Bronchial smooth muscle cell (primary cell): Measurements from ENCODE around the gene WHAMM. TPM values are rescaled to one million over a fixed set of nuclear protein-coding genes. Genes with fewer than 3 reads are reported as not detected.

Source experiments
- total RNA-seq: library from RNA; depleted of rRNA; stranded (reverse); fragments of >200 nt; gene quantifications from 2 replicates; pipeline ENCODE4 v1.2.1, GENCODE V29; 2014

The WHAMM gene, protein sequence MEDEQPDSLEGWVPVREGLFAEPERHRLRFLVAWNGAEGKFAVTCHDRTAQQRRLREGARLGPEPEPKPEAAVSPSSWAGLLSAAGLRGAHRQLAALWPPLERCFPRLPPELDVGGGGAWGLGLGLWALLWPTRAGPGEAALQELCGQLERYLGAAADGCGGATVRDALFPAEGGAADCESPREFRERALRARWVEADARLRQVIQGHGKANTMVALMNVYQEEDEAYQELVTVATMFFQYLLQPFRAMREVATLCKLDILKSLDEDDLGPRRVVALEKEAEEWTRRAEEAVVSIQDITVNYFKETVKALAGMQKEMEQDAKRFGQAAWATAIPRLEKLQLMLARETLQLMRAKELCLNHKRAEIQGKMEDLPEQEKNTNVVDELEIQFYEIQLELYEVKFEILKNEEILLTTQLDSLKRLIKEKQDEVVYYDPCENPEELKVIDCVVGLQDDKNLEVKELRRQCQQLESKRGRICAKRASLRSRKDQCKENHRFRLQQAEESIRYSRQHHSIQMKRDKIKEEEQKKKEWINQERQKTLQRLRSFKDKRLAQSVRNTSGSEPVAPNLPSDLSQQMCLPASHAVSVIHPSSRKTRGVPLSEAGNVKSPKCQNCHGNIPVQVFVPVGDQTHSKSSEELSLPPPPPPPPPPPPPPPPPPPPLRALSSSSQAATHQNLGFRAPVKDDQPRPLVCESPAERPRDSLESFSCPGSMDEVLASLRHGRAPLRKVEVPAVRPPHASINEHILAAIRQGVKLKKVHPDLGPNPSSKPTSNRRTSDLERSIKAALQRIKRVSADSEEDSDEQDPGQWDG
- total RNA-seq: 2.0 and 2.5 TPM in 2 replicates

DNA sequence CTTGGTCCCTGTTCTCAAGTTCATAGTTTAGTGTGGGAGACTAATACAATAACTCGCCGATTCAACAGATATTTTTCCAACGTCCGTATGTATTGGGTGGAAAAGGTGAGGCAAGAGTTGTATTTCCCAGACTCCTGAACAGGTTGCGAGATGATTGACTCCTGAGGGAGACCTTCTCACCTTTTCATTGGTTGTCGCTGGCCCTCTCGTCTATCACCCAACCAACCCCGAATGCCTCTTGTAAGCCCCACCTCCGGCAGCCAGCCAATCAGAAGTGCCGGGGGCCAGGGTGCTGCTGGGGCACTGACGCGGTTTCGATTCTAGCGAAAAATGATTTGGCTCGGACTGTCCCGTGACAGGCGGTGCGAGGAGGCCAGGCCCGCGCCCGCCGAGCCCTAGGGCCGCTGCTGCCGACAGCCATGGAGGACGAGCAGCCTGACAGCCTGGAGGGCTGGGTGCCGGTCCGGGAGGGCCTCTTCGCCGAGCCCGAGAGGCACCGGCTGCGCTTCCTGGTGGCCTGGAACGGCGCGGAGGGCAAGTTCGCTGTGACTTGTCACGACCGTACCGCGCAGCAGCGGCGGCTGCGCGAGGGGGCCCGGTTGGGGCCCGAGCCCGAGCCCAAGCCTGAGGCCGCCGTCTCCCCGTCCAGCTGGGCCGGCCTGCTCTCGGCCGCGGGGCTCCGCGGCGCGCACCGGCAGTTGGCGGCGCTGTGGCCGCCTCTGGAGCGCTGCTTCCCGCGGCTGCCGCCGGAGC, at the start of gene WHAMM:
Gene WHAMM (plus strand): TSS at position 321 of the 753 bp plus-strand sequence. CDS start 99 bp downstream, at position 420.

DNA sequence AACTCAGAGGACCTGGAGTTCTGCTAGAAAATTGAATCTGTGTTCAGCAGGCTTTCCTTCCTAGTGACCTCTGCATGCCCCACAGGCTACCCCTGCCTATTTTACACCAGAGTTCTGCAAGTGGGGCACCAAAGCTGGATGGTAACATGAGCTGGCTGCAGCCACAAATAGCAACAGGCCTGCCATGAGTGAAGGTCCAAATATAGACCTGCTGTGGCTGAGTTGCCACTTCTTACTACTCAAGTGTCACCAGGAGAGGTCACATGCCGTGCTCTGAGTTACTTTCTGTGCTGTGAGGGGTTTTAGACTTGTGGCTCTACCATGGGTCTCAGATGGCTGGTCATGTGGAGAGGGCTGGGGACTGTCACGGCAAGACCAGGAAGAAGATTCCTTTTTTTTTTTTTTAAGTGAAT, 3.4 kb upstream of the WHAMM start, which contains the start of gene FSD2:
Gene FSD2 (minus strand): TSS at position 76 of the 413 bp plus-strand sequence. CDS start 18,679 bp downstream, outside the sequence.

Other genes starting within 250 kb of the WHAMM start
- 21.4 and 26.9 TPM in 2 replicates for gene CPEB1, start 162.3 kb upstream of the WHAMM start, total RNA-seq
- 0.79 and 1.0 TPM in 2 replicates for gene AP3B2, start 99.8 kb upstream of the WHAMM start, total RNA-seq
- not detected in 2 replicates for gene FSD2, start 3.6 kb upstream of the WHAMM start, total RNA-seq
- gene HOMER2, start 143.1 kb downstream of the WHAMM start, total RNA-seq: 9.0 and 10.2 TPM in 2 replicates
- gene RAMAC, start 176.6 kb downstream of the WHAMM start, total RNA-seq: 28.5 and 33.4 TPM in 2 replicates
- gene C15orf40, start 202.0 kb downstream of the WHAMM start, total RNA-seq: 12.6 and 32.6 TPM in 2 replicates